ENCODE results near the gene RAB6B.

The RAB6B gene

DNA sequence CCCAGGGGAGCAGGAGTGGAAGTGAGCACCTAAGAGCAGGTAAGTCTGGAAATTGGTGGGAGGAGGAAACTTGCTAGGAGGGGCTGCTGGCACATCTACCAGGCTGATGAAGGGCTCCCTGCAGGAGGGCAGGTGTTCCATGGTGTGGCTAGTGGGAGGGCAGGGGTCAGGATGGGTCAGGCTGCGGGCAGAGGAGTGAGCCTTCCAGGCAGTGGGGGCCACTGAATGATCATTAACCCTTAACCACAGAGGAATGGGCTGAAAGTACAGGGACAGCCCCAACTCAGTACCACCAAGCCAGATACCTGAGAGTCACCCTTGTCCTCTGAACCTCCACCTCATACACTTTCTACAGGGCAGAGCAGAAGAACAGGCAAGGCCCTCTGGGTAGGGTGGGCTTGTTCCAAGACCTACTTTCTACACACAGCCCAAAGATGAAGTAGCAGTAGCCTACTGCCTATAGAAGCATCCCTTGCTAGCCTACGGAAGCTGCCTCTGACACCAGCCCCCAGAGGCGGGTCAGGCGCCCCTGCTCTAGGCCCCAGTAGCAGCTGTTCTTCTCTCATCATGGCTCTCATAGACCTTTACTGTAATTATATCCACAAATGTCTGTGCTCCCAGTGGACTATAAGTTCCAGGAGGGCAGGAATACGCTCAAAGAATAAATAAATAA lies 4.6 kb downstream of the RAB6B start:
- TF ChIP-seq, protein P1, sequence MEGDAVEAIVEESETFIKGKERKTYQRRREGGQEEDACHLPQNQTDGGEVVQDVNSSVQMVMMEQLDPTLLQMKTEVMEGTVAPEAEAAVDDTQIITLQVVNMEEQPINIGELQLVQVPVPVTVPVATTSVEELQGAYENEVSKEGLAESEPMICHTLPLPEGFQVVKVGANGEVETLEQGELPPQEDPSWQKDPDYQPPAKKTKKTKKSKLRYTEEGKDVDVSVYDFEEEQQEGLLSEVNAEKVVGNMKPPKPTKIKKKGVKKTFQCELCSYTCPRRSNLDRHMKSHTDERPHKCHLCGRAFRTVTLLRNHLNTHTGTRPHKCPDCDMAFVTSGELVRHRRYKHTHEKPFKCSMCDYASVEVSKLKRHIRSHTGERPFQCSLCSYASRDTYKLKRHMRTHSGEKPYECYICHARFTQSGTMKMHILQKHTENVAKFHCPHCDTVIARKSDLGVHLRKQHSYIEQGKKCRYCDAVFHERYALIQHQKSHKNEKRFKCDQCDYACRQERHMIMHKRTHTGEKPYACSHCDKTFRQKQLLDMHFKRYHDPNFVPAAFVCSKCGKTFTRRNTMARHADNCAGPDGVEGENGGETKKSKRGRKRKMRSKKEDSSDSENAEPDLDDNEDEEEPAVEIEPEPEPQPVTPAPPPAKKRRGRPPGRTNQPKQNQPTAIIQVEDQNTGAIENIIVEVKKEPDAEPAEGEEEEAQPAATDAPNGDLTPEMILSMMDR (IDR thresholded peaks at IDR 0.05; ENCODE audit: control insufficient read depth, insufficient read depth, low read depth, low read length, missing control alignments): no peak
- no peak for DNase-seq (ENCODE audit: low read depth)
- H3K4me3 ChIP-seq (ENCODE audit: control insufficient read depth, low read depth, low read length): no peak overlapping the region

GRCh38 chr3:133890037-133890436 lies 5.6 kb downstream of the RAB6B start:
- DNase-seq (ENCODE audit: low read depth): no peak
- H3K4me3 ChIP-seq (ENCODE audit: control insufficient read depth, low read depth, low read length): no peak overlapping the region
- TF ChIP-seq, protein P1 (IDR thresholded peaks at IDR 0.05; ENCODE audit: control insufficient read depth, insufficient read depth, low read depth, low read length, missing control alignments): no peak

DNA sequence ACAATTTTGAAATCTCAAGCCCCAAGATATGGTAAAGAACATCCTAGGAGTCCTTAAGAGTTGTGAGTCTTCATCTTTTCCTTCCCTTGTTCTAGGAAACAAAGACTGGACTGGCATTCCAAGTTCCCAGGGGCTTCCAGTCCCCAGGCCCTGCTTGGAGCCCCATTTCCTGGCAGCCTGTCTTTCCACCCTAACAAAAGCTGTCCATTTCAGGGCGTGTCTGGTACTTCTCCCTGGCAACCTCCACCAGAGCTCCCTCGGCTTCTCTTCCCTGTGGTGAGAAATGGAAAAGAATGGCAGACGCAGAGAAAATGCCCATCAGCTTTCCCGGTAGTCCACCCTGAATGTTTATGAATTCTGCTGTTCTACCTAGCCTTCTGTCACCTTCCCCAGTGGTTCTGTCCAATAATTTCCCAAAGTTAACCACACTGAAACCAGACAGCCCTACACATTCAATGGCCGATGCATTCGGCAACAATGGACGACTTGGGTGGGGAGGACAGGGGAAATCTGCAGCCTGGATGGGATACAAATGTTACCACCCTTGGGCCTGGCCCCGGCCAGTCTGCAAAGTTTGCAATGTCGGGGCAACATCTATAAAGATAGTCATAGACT lies 6.8 kb downstream of the RAB6B start:
- no peak overlapping the region for H3K4me3 ChIP-seq (ENCODE audit: control insufficient read depth, low read depth, low read length)
- TF ChIP-seq, protein P1 (IDR thresholded peaks at IDR 0.05; ENCODE audit: control insufficient read depth, insufficient read depth, low read depth, low read length, missing control alignments): no peak
- DNase-seq (ENCODE audit: low read depth): no peak

- no peak for DNase-seq (ENCODE audit: low read depth)
- no peak overlapping the region for H3K4me3 ChIP-seq (ENCODE audit: control insufficient read depth, low read depth, low read length)
- TF ChIP-seq, protein P1 (IDR thresholded peaks at IDR 0.05; ENCODE audit: control insufficient read depth, insufficient read depth, low read depth, low read length, missing control alignments): no peak
Observed at GRCh38 chr3:133887803-133888703, 7.6 kb downstream of the RAB6B start.

- TF ChIP-seq, protein P1 (IDR thresholded peaks at IDR 0.05; ENCODE audit: control insufficient read depth, insufficient read depth, low read depth, low read length, missing control alignments): no peak
- DNase-seq (ENCODE audit: low read depth): no peak
- no peak overlapping the region for H3K4me3 ChIP-seq (ENCODE audit: control insufficient read depth, low read depth, low read length)
Observed at GRCh38 chr3:133887074-133887802, 8.4 kb downstream of the RAB6B start.

All from AG09309 (cell line).